Measurements from ENCODE around the gene CES3.
A peak's percentile ranks its signal among the peaks of the same experiment; 100 is the strongest.
"Not testable (repeated sequence)": the region's sequence is repeated elsewhere in the genome, so short reads cannot be mapped to it uniquely, and the experiment has no call there.

The CES3 gene

DNA sequence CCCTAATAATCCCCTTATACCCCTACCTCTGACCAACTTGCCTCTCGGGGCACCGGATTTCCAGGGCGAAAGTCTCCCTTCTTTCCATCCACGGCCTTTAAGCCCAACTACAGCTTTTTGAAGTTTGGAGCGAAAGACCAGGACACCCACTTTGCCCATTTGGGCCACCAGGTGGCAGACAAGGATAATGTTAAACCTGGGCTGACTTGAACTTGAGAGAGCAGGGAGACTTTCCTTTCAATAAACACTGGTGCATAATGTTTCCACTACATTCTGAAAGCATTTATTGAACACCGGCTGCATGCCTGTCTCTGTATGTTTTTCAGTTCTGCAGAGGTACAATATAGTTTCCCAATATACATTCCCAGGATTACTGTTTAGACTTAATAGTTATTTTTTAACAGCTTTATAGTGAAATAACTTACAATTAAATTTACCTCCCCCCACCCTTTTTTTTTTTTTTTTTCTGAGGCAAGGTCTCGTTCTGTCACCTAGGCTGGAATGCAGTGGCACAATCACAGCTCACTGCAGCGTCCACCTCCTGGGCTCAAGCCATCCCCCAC is 6.9 kb upstream of the CES3 start:
- no peak for DNase-seq (ENCODE audit: low read depth)
- H3K4me3 ChIP-seq (ENCODE audit: control insufficient read depth, low read depth, low read length) = no peak overlapping the region
- TF ChIP-seq, protein P1, sequence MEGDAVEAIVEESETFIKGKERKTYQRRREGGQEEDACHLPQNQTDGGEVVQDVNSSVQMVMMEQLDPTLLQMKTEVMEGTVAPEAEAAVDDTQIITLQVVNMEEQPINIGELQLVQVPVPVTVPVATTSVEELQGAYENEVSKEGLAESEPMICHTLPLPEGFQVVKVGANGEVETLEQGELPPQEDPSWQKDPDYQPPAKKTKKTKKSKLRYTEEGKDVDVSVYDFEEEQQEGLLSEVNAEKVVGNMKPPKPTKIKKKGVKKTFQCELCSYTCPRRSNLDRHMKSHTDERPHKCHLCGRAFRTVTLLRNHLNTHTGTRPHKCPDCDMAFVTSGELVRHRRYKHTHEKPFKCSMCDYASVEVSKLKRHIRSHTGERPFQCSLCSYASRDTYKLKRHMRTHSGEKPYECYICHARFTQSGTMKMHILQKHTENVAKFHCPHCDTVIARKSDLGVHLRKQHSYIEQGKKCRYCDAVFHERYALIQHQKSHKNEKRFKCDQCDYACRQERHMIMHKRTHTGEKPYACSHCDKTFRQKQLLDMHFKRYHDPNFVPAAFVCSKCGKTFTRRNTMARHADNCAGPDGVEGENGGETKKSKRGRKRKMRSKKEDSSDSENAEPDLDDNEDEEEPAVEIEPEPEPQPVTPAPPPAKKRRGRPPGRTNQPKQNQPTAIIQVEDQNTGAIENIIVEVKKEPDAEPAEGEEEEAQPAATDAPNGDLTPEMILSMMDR (IDR thresholded peaks at IDR 0.05; ENCODE audit: control insufficient read depth, insufficient read depth, low read depth, low read length, missing control alignments) = peak; percentile 86

DNA sequence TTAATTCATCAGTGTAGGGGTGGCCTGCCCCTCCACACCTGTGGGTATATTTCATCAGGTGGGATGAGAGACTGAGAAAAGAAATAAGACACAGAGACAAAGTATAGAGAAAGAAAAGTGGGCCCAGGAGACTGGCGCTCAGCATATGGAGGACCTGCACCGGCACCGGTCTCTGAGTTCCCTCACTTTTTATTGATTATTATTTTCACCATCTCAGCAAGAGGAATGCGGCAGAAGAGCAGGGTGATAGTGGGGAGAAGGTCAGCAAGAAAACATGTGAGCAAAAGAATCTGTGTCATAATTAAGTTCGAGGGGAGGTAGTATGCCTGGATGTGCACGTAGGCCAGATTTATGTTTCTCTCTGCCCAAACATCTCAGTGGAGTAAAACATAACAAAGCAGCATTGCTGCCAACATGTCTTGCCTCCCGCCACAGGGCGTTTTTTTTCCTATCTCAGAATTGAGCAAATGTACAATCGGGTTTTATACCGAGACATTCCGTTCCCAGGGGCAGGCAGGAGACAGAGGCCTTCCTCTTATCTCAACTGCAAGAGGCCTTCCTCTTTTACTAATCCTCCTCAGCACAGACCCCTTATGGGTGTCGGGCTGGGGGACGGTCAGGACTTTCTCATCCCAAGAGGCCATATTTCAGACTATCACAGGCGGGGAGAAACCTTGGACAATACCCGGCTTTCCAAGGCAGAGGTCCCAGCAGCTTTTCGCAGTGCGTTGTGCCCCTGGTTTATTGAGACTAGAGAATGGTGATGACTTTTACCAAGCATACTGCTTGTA is 5.5 kb upstream of the CES3 start:
- not testable (repeated sequence) for H3K4me3 ChIP-seq (ENCODE audit: control insufficient read depth, low read depth, low read length); DNase-seq (ENCODE audit: low read depth)

DNA sequence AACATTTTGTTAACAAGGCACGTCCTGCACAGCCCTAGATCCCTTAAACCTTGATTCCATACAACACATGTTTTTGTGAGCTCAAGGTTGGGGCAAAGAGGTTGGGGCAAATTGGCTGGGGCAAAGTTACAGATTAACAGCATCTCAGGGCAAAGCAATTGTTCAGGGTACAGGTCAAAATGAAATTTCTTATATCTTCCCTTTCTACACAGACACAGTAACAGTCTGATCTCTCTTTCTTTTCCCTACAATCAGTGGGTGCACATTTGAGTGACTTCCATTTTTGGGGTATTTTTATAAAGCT is 5.0 kb upstream of the CES3 start:
- H3K4me3 ChIP-seq (ENCODE audit: control insufficient read depth, low read depth, low read length); DNase-seq (ENCODE audit: low read depth): not testable (repeated sequence)

GRCh38 chr16:66958857-66959703 is 2.0 kb upstream of the CES3 start:
- DNase-seq (ENCODE audit: low read depth) = no peak
- no peak overlapping the region for H3K4me3 ChIP-seq (ENCODE audit: control insufficient read depth, low read depth, low read length)
- TF ChIP-seq, protein P1 (IDR thresholded peaks at IDR 0.05; ENCODE audit: control insufficient read depth, insufficient read depth, low read depth, low read length, missing control alignments) = no peak

DNA sequence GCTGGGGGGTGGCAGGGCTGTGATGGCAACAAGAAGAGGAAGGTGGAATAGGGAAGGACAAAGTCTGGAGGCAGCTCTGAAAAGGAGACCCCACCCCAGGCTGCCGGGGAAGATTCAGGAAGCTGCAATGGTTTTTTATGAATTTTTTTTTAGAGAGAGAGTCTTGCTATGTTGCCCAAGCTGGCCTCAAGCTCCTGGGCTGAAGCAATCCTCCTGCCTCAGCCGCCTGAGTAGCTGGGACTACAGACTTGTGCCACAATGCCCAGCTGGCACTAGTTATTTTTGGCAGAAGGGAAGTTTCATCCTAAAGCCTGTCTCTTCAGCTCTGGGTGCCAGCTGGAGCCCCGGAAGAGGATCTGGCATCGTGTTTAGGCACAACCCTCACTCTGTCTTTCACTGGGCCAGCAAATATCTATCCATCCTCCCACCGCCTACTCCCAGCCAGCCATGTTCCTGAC is 1.3 kb upstream of the CES3 start:
- TF ChIP-seq, protein P1 (IDR thresholded peaks at IDR 0.05; ENCODE audit: control insufficient read depth, insufficient read depth, low read depth, low read length, missing control alignments) = no peak
- no peak for DNase-seq (ENCODE audit: low read depth)
- no peak overlapping the region for H3K4me3 ChIP-seq (ENCODE audit: control insufficient read depth, low read depth, low read length)

DNA sequence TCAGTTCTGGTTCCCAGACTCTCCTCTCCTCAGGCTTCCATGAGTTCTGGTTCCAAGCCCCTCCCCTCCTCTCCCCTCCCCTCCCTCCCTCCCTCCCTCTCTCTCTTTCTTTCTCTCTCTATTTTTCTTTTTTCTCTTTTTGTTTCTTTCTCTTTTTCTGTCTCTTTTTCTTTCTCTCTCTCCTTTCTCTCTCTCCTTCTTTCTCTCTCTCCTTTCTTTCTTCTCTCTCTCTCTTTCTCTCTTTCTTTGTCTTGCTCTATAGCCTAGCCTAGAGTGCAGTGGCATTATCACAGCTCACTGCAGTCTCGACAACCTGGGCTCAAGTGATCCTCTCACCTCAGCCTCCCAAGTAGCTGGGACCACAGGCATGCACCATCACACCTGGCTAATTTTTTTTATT is 796 bp upstream of the CES3 start:
- TF ChIP-seq, protein P1 (IDR thresholded peaks at IDR 0.05; ENCODE audit: control insufficient read depth, insufficient read depth, low read depth, low read length, missing control alignments) = no peak
- no peak for DNase-seq (ENCODE audit: low read depth)
- H3K4me3 ChIP-seq (ENCODE audit: control insufficient read depth, low read depth, low read length) = no peak overlapping the region

DNA sequence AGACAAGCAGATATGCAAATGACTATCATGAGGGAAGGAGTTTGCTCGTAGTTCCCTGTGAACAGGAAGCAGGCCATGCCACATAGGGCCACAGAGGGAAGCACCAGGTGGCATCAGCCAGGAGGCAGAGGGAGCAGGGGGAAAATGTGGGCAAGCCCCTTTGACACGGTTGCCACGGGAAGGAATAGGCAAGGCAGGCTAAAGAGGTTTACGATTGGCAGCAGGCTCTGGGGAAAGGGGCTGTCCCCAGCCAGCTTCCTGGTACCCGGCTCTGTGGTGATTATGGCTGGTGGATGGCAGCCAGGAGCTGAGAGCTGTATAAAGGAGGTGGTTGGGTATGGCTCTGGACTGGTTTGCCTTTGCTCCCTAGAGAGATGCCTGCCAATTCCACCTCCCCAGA is 848 bp downstream of the CES3 start:
- TF ChIP-seq, protein P1 (IDR thresholded peaks at IDR 0.05; ENCODE audit: control insufficient read depth, insufficient read depth, low read depth, low read length, missing control alignments) = no peak
- no peak overlapping the region for H3K4me3 ChIP-seq (ENCODE audit: control insufficient read depth, low read depth, low read length)
- DNase-seq (ENCODE audit: low read depth) = no peak
